H1 (cell line): ENCODE results near the gene UBTD1. TPM values are rescaled to one million over a fixed set of nuclear protein-coding genes. Genes with fewer than 3 reads are reported as not detected.

Experiments used
- CTCF ChIA-PET: fragments of 300-600 bp; sonication (Branson Sonifier 250); formaldehyde crosslinking; loops from one replicate; lab custom pipeline; 2021; ENCODE audit not compliant: partially characterized antibody; lab: Charles Lee
- POLR2A ChIA-PET: fragments of 300-600 bp; sonication (Branson Sonifier 250); formaldehyde crosslinking; loops from one replicate; lab custom pipeline; 2021; ENCODE audit warnings: inconsistent platforms; ENCODE audit not compliant: partially characterized antibody; lab: Charles Lee
- DNase-seq, 2 experiments: peaks; one replicate each; pipeline versions ENCODE4 v3.0.0 to v3.0.0-alpha.2; 2010 to 2022; ENCODE audit warnings: low spot score in 2 of 2, low read depth in 1 of 2, mixed read lengths in 1 of 2
- FAIRE-seq: peaks from 2 replicates; lab custom pipeline; 2011; peaks lifted over from hg19 to GRCh38; lab: Jason Lieb, UNC
- H2AFZ ChIP-seq: 2 replicates; pipeline ENCODE4 v1.8.1; 2012; ENCODE audit warnings: low read length, inconsistent platforms
- H2AK5ac ChIP-seq: 2 replicates; pipeline ENCODE4 v1.6.1; 2013; ENCODE audit warnings: low read depth, low read length
- H2BK120ac ChIP-seq: replicated peaks from 2 replicates; pipeline ENCODE3; 2013; ENCODE audit warnings: low read depth, low read length, inconsistent platforms
- H2BK12ac ChIP-seq: 2 replicates; pipeline ENCODE4 v1.6.1; 2013; ENCODE audit warnings: low read depth, low read length
- H2BK15ac ChIP-seq: 2 replicates; pipeline ENCODE4 v1.6.1; 2013; ENCODE audit warnings: low read length
- H2BK20ac ChIP-seq: 2 replicates; pipeline ENCODE4 v1.6.1; 2013; ENCODE audit warnings: low read length
- H2BK5ac ChIP-seq: 2 replicates; pipeline ENCODE4 v1.6.1; 2013; ENCODE audit warnings: low read depth, low read length
- H3K14ac ChIP-seq: 2 replicates; pipeline ENCODE4 v1.6.1; 2013; ENCODE audit warnings: inconsistent platforms; ENCODE audit not compliant: insufficient read length
- H3K18ac ChIP-seq: 2 replicates; pipeline ENCODE4 v1.6.1; 2013; ENCODE audit warnings: low read length; ENCODE audit errors: extremely low read depth
- H3K23ac ChIP-seq: 2 replicates; pipeline ENCODE4 v1.6.1; 2013; ENCODE audit warnings: inconsistent platforms; ENCODE audit not compliant: insufficient read length
- H3K23me2 ChIP-seq: 2 replicates; pipeline ENCODE4 v1.6.1; 2013; ENCODE audit warnings: low read depth, low read length
- H3K27ac ChIP-seq: 2 replicates; pipeline ENCODE4 v1.6.1; 2011; ENCODE audit warnings: low read depth, low read length, inconsistent platforms
- H3K27me3 ChIP-seq, 4 experiments: replicated peaks in 1 of 4; 1 replicate in 1 of 4; 2 replicates in 3 of 4; pipeline versions ENCODE4 v1.6.1 to v1.8.1; 2011 to 2013; ENCODE audit warnings: low read length in 3 of 4, mild to moderate bottlenecking in 3 of 4, inconsistent platforms in 2 of 4, mixed read lengths in 2 of 4, moderate library complexity in 1 of 4; ENCODE audit not compliant: control insufficient read depth in 3 of 4, insufficient read depth in 3 of 4; ENCODE audit errors: extremely low read depth in 1 of 4
- H3K36me3 ChIP-seq, 4 experiments: 2 replicates each; pipeline versions ENCODE4 v1.6.1 to v1.8.1; 2011 to 2013; ENCODE audit warnings: mild to moderate bottlenecking in 4 of 4, low read length in 3 of 4, moderate library complexity in 2 of 4, control low read depth in 1 of 4, inconsistent platforms in 1 of 4; ENCODE audit not compliant: insufficient read depth in 4 of 4, control insufficient read depth in 2 of 4
- H3K4ac ChIP-seq: replicated peaks from 2 replicates; pipeline ENCODE3; 2013; ENCODE audit warnings: low read length, low read depth, mixed read lengths, inconsistent platforms; ENCODE audit not compliant: insufficient read length
- H3K4me1 ChIP-seq, 4 experiments: replicated peaks in 1 of 4; 1 replicate in 1 of 4; 2 replicates in 3 of 4; pipeline versions ENCODE4 v1.6.1 to v1.8.1; 2011 to 2013; ENCODE audit warnings: low read length in 3 of 4, inconsistent platforms in 2 of 4, mixed read lengths in 1 of 4; ENCODE audit not compliant: insufficient read depth in 4 of 4, control insufficient read depth in 3 of 4
- H3K4me2 ChIP-seq, 2 experiments: 2 replicates each; pipeline versions ENCODE4 v1.6.1 to v1.8.1; 2011 to 2013; ENCODE audit warnings: low read depth in 2 of 2, low read length in 2 of 2, control low read depth in 1 of 2, inconsistent platforms in 1 of 2, mild to moderate bottlenecking in 1 of 2; ENCODE audit not compliant: insufficient read depth in 1 of 2
- H3K4me3 ChIP-seq, 4 experiments: fragments of 200-600, 300-600 bp in 1 of 4; sonication (generic), shearing (Covaris generic), sonication (Bioruptor Twin) in 1 of 4; 2 replicates each; pipeline versions ENCODE4 v1.5.1 to v1.8.1; 2011 to 2016; ENCODE audit warnings: low read length in 4 of 4, low read depth in 3 of 4, control low read depth in 2 of 4, inconsistent platforms in 2 of 4, mild to moderate bottlenecking in 2 of 4, mixed read lengths in 1 of 4, moderate library complexity in 1 of 4; ENCODE audit not compliant: insufficient read depth in 2 of 4; ENCODE audit errors: extremely low read depth in 1 of 4
- H3K56ac ChIP-seq: replicated peaks from 2 replicates; pipeline ENCODE3; 2013; ENCODE audit warnings: low read depth, mild to moderate bottlenecking, mixed read lengths, low read length, inconsistent platforms; ENCODE audit not compliant: insufficient read length
- H3K79me1 ChIP-seq: 2 replicates; pipeline ENCODE4 v1.6.1; 2013; ENCODE audit warnings: low read depth, low read length, control low read depth
- H3K79me2 ChIP-seq, 2 experiments: 2 replicates each; pipeline versions ENCODE4 v1.6.1 to v1.8.1; 2012 to 2013; ENCODE audit warnings: low read length in 2 of 2, mild to moderate bottlenecking in 2 of 2, inconsistent platforms in 1 of 2; ENCODE audit not compliant: insufficient read depth in 2 of 2, control insufficient read depth in 1 of 2
- H3K9ac ChIP-seq, 4 experiments: replicated peaks in 1 of 4; 1 replicate in 1 of 4; 2 replicates in 3 of 4; pipeline versions ENCODE4 v1.6.1 to v1.8.1; 2011 to 2013; ENCODE audit warnings: low read depth in 3 of 4, low read length in 3 of 4, control low read depth in 2 of 4, mild to moderate bottlenecking in 2 of 4, moderate library complexity in 2 of 4, inconsistent platforms in 1 of 4; ENCODE audit errors: extremely low read depth in 1 of 4
- H3K9me3 ChIP-seq, 2 experiments: 2 replicates each; pipeline versions ENCODE4 v1.6.1 to v1.8.1; 2012 to 2013; ENCODE audit warnings: mild to moderate bottlenecking in 2 of 2, moderate library complexity in 2 of 2, control low read depth in 1 of 2, inconsistent platforms in 1 of 2, low read depth in 1 of 2, low read length in 1 of 2, mixed read lengths in 1 of 2; ENCODE audit not compliant: insufficient read depth in 2 of 2
- H4K20me1 ChIP-seq, 2 experiments: replicated peaks in 1 of 2; 2 replicates each; pipeline versions ENCODE3 to v1.8.1; 2011 to 2013; ENCODE audit warnings: inconsistent platforms in 2 of 2, low read length in 2 of 2, mild to moderate bottlenecking in 1 of 2; ENCODE audit not compliant: insufficient read depth in 2 of 2, control insufficient read depth in 1 of 2
- H4K5ac ChIP-seq: 2 replicates; pipeline ENCODE4 v1.6.1; 2013; ENCODE audit warnings: low read length, low read depth, mixed read lengths, inconsistent platforms; ENCODE audit not compliant: insufficient read length
- H4K8ac ChIP-seq: 2 replicates; pipeline ENCODE4 v1.8.0; 2013; ENCODE audit warnings: mild to moderate bottlenecking, moderate library complexity, low read length, inconsistent platforms; ENCODE audit not compliant: insufficient read depth; ENCODE audit errors: extremely low read depth
- H4K91ac ChIP-seq: replicated peaks from 2 replicates; pipeline ENCODE3; 2013; ENCODE audit warnings: low read length, mixed read lengths, inconsistent platforms; ENCODE audit not compliant: insufficient read length
- WGBS, 2 experiments: shearing (Covaris generic) in 1 of 2; methylation state at CpG; one replicate each; pipeline versions ENCODE4 v1.1.6 to v1.1.7; 2013 to 2015; ENCODE audit warnings: low lambda C conversion rate in 2 of 2, mixed read lengths in 2 of 2, inconsistent platforms in 1 of 2, low coverage in 1 of 2, missing lambda C conversion rate in 1 of 2; ENCODE audit not compliant: insufficient replicate concordance in 2 of 2, insufficient coverage in 1 of 2, insufficient read length in 1 of 2; ENCODE audit errors: extremely low coverage in 1 of 2, missing lambda C conversion rate in 1 of 2; 5-methylcytosine and 5-hydroxymethylcytosine counted together
- polyA plus RNA-seq, 7 experiments: library from polyadenylated mRNA; depleted of rRNA in 3 of 7; stranded (reverse) in 5 of 7; unstranded in 2 of 7; fragments of >200 nt in 5 of 7; fragments of 200-250 nt in 2 of 7; gene quantifications; 1 replicate in 5 of 7; 2 replicates in 1 of 7; 4 replicates in 1 of 7; pipeline versions ENCODE4 v1.2.1 to v1.2.3, GENCODE V29; 2011 to 2013; ENCODE audit warnings: missing spikeins in 2 of 7, mixed read lengths in 2 of 7
- total RNA-seq: library from RNA; stranded (reverse); fragmentation: NEBNext Ultra II Directional; extraction: Animal tissue kit (Norgen Biotek cat#: 25700); gene quantifications from 2 replicates; pipeline ENCODE4 v1.2.1, GENCODE V29; 2021
- TF ChIP-seq, protein P1 (sequence below): IDR thresholded peaks from 2 replicates; pipeline ENCODE4 v1.6.1; 2011; ENCODE audit warnings: low read length, improper control_type of control experiment

Gene UBTD1
- total and polyA plus RNA-seq, 2 of the 8 experiments (the other 6 are each of a cell fraction or from before 2014, with no cell fraction given) = 22.3 to 36.2 TPM

GRCh38 chr10:97547271-97547600 is 48.5 kb downstream of the UBTD1 start:
- ChIA-PET CTCF (interaction anchor here (1.2 to 15.4 kb wide), 4 partner anchors 11 to 477 kb away, joined by 3 to 388 read pairs (median 6); partner anchors contain the start of gene ANKRD2), POLR2A (no interaction called here)
- Histone ChIP-seq H3K4ac (no peak overlapping the region), H4K20me1 (no peaks in the 10 kb centered on the region), H3K4me3 (no peak overlapping the region), H3K9me3 (no peaks in the 10 kb centered on the region), H3K36me3 (no peaks in the 10 kb centered on the region), H4K8ac (no peak overlapping the region), H3K4me1 (peaks cover 16 to 25% (median 20%) of the 10 kb centered on the region in 4 experiments), H3K23ac (no peak overlapping the region), H2BK15ac (no peak overlapping the region), H3K4me2 (no peak overlapping the region), H4K5ac (no peak overlapping the region), H3K18ac (no peak overlapping the region), H2BK12ac (no peak overlapping the region), H3K56ac (no peak overlapping the region), H4K91ac (no peak overlapping the region), H3K79me2 (no peaks in the 10 kb centered on the region), H2BK120ac (no peak overlapping the region), H3K79me1 (peaks cover 3% of the 10 kb centered on the region), H3K27ac (no peak overlapping the region; the same call in 1 of the 2 replicates), H2AK5ac (no peak overlapping the region), H2AFZ (no peak overlapping the region), H3K23me2 (no peaks in the 10 kb centered on the region)
- 89% methylated on average over 4 of the region's 4 CpGs; no CpG with 5 or more reads in 1 of the 2 experiments for WGBS, 2 experiments
- DNase-seq (no peak), FAIRE-seq (no peak)
- TF ChIP-seq, protein P1, sequence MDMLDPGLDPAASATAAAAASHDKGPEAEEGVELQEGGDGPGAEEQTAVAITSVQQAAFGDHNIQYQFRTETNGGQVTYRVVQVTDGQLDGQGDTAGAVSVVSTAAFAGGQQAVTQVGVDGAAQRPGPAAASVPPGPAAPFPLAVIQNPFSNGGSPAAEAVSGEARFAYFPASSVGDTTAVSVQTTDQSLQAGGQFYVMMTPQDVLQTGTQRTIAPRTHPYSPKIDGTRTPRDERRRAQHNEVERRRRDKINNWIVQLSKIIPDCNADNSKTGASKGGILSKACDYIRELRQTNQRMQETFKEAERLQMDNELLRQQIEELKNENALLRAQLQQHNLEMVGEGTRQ = no peak
- TF ChIP-seq, all 59 proteins: peak for 0
- no peaks in the 10 kb centered on the region for H3K27me3 ChIP-seq
- H3K14ac ChIP-seq = no peak overlapping the region
- no peak overlapping the region for H2BK20ac ChIP-seq
- no peak overlapping the region for H2BK5ac ChIP-seq
- H3K9ac ChIP-seq = no peak overlapping the region
